Astrocyte of the cerebellum (primary cell): ENCODE measurements around the gene ASB5.
"Not testable (repeated sequence)": the region's sequence is repeated elsewhere in the genome, so short reads cannot be mapped to it uniquely, and the experiment has no call there.

ENCODE experiments used
- DNase-seq: peaks from one replicate; pipeline ENCODE4 v3.0.0-alpha.2; 2011; ENCODE audit warnings: low read depth
- H3K4me3 ChIP-seq: 2 replicates; pipeline ENCODE4 v1.5.1; 2011; ENCODE audit warnings: mild to moderate bottlenecking, low read depth, low read length, moderate library complexity
- CTCF ChIP-seq: IDR thresholded peaks from 2 replicates; pipeline ENCODE4 v1.5.1; 2012; ENCODE audit warnings: low read length, low read depth, moderate library complexity, mild to moderate bottlenecking; ENCODE audit errors: missing control alignments
- in situ Hi-C: cut with HindIII; loops from 2 replicates; pipeline ENCODE4 v1.10.0; 2017; ENCODE audit warnings: low sequenced_read_pairs

Gene ASB5

GRCh38 chr4:176306837-176307665 is 38.0 kb upstream of the ASB5 start:
- in situ Hi-C loops: no loop called here

GRCh38 chr4:176303938-176304337 is 34.9 kb upstream of the ASB5 start:
- no peak for TF ChIP-seq CTCF
- DNase-seq: no peak
- in situ Hi-C loops: no loop called here

More at GRCh38 chr4:176306837-176307665, 38.0 kb upstream of the ASB5 start:
- H3K4me3 ChIP-seq: no peak overlapping the region
- no peak for DNase-seq
- no peak for TF ChIP-seq CTCF

GRCh38 chr4:176302283-176303275 is 33.6 kb upstream of the ASB5 start:
- DNase-seq: peak; percentile 48
- in situ Hi-C loops: no loop called here
- TF ChIP-seq CTCF: no peak
- no peak overlapping the region for H3K4me3 ChIP-seq

More at GRCh38 chr4:176303938-176304337, 34.9 kb upstream of the ASB5 start:
- H3K4me3 ChIP-seq: no peak overlapping the region

GRCh38 chr4:176300565-176300964 is 31.5 kb upstream of the ASB5 start:
- DNase-seq: no peak
- H3K4me3 ChIP-seq: no peak overlapping the region
- no peak for TF ChIP-seq CTCF
- in situ Hi-C loops: no loop called here

GRCh38 chr4:176300036-176300435 is 31.0 kb upstream of the ASB5 start:
- in situ Hi-C loops: no loop called here
- no peak overlapping the region for H3K4me3 ChIP-seq
- no peak for TF ChIP-seq CTCF
- no peak for DNase-seq

- TF ChIP-seq CTCF: no peak
- in situ Hi-C loops: no loop called here
- DNase-seq: no peak
- no peak overlapping the region for H3K4me3 ChIP-seq
Observed at GRCh38 chr4:176298664-176299063, 29.6 kb upstream of the ASB5 start.

GRCh38 chr4:176295907-176296306 is 26.9 kb upstream of the ASB5 start:
- DNase-seq, in situ Hi-C loops, H3K4me3 ChIP-seq: not testable (repeated sequence)
